Measurements from ENCODE around the gene PALD1.
A peak's percentile ranks its signal among the peaks of the same experiment; 100 is the strongest.

PALD1 gene

GRCh38 chr10:70537398-70538194 lies 59.0 kb downstream of the PALD1 start:
- peak in 1 of 2 donors; percentile 23 for DNase-seq

- DNase-seq, result no peak
Observed at GRCh38 chr10:70538195-70538520, 59.6 kb downstream of the PALD1 start.

DNA sequence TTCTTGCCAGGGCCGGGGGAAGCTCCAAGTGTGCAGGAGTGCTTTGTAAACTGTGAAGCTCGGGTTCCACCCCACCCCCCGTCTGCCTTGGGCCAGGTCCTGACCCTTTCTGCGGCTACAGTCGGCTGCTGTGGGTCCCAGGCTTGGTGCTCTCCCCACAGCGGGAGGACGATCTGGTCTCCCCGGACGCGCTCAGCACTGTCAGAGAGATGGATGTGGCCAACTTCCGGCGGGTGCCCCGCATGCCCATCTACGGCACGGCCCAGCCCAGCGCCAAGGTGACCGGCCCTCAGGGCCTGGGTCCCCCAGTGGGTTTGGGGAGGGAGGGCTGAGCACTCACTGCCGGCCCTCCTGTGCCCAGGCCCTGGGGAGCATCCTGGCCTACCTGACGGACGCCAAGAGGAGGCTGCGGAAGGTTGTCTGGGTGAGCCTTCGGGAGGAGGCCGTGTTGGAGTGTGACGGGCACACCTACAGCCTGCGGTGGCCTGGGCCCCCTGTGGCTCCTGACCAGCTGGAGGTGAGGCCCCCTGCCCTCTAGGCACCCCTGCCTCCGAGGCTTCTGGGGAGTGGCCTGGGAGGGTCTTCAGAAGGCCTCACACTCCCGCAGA lies 60.3 kb downstream of the PALD1 start:
- DNase-seq, result no peak

- no peak for DNase-seq
Observed at GRCh38 chr10:70539471-70539870, 60.9 kb downstream of the PALD1 start.

DNA sequence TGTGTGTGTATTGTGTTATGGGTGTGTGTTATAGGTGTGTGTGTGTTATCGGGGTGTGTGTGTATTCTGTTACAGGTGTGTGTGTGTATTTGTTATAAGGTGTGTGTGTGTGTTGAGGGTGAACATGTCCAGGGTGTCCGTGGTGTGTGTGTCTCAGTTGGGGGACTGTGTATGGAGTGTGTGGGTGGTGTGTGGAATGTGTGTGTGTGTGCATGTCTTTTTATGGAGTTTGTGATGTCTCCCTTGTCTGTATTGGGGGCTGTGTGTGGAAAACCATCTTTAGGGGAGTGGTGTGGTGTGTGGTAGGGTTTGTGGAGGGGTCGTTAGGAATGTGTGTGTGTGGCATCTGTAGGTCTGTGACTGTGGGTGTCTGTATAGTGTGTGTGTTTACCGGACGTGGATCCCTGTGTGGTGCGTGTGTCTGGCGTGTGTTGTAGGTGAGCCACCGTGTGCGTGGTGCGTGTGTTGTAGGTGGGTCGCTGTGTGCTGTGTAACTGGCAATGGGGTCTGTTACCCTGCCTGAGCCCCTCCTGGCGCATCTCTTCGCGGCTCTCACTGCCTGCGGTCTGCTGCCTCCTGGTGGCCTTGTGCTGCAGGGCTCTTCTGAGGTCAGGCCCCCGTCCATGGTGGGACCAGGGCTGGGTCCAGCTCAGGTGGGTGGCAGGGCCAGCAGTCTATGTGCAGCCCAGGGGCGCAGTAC lies 61.7 kb downstream of the PALD1 start:
- DNase-seq, result peak in 1 of 2 donors; percentile 28

DNA sequence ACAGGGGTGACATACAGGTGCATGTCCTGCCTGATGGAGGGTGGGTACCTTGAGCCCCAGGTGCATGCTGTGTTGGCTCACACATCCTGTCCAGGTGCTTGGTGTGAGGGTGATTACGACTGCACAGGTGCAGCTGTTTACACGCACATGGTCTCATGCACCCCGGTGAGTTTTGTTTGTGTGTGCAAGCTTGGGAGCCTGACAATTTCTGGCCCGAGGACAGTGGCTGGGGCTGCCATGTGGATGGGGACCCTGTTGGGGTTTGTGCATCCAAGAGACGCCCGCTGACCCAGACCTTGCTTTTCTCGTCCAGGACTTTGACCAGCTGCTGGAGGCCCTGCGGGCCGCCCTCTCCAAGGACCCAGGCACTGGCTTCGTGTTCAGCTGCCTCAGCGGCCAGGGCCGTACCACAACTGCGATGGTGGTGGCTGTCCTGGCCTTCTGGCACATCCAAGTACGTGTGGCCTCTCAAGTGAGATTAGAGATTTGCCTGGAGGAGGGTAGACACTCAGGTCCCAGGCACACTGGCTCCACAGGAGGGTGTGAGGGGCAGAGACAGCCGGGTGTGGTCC lies 62.3 kb downstream of the PALD1 start:
- DNase-seq, result no peak

DNA sequence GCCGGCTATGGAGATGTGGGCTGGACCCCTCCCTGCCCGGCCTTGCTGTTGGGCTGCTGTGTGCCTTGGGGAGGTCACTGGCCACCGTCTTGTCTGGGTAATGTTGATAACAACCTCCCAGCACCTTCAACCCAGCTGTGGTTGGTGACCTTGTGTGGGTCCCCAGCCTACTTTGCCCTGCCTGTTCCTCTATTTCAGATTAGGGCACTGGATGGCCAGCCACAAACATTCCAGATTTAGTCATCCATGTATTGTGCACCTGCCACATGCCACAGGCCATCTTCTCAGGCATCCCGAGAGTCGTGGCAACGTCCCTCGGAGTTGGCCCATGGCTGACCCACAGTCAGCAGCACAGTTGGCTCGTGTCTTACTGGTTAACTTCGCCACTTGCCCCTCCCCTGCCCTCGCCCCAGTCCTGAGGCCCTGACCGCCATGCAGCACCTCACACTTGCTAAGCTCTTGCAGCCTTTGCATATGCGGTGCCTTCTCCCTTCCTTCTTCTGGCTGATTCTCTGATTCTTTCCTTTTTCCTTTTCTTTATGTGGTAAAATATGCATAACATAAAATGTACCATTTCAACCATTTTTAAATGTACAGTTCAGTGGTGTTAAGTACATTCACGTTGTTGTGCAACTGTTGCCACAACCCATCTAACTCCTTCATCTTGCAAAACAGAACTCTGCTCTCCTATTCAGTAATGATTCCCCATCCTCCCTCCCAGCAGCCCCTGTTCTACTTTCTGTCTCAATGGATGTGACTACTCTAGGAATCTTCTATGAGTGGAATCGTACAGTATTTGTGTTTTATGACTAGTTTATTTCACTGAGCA lies 63.4 kb downstream of the PALD1 start:
- DNase-seq, result no peak

DNA sequence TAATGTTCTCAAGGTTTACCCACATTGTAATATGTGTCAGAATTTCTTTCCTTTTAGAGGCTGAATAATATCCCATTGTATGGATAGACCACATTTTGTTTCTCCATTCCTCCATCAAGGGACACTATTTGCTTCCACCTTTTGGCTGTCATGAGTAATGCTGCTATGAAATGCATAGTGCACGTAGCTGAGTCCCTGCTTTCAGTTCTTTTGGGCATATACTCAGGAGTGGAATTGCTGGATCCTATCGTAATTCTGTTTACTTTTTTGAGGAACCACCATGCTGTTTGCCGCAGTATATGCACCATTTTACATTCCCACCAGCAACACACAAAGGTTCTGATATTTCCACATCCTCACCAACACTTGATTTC lies 64.0 kb downstream of the PALD1 start:
- DNase-seq, result no peak

- DNase-seq, result no peak
Observed at GRCh38 chr10:70543911-70544310, 65.3 kb downstream of the PALD1 start.

DNA sequence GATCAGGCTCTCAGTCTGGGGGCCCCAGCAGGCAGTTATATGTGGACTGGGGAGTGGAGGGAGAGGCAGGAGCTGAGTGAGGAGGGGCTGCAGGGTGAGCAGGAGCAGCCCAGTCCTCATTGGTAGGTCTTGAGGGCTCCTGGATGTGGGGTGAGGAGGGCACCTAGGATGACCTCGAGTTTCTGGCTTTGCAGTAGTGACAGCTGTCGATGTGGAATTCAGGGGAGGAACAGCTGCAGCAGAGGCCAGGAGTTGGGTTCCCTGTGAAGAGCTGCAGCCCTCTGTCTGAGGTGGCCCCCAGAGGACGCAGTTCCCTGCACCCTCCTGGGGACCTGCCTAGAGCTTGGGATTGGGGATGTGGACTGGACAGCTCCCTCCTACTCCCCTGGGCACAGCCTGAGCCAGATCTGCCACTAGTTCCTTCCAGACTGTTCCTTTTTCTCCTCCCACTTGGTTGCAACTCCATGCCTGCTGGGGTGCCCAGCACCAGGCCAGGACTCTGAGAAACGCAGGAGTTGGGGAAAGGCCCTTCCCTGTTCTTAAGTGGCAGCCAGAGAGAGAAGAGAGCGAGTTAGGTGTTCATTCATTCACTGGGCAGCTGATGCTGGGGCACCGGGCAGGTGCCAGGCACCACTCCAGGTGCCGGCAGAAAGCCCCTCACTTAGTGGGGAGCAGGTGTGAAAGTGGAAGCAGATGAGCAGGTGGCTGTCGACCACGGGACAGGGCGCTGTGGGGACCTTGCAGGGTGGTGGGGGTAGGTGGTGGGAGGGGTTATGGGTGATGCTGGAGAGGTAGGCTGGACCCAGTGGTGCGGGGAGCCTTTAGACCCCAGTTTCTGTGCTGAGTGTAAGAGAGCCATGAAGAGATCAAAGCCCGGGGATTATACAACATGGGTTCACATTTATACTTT lies 66.1 kb downstream of the PALD1 start:
- no peak for DNase-seq

- no peak for DNase-seq
Observed at GRCh38 chr10:70546584-70546983, 68.0 kb downstream of the PALD1 start.

DNA sequence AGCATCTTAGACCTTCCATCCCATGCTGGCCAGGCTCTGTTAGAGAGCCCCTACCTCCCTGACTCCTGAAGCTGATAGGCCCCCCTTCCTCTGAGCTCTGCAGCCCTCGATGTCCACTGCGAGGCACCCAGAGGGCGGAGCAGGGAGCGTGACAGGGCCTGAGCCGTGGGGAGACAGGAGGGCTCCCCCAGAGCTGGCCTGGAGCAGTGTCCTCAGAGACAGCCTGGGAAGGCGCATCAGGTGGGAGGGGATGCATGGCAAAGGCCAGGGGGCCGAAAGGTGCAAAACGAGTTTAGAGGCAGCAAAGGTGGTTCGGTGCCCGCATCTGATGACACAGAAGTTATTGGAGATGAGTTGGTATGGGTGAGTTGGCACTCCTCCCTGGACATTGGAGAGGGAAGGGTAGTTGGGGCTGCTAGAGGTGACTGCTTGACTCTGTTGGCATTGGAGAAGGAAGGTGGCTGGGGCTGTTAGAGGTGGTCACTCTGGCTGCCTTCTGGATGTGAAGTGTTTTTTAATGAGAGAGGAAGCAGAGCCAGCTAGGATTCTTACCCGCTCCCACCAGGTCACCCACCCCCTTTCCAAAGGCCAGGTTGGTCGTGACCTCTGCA lies 70.9 kb downstream of the PALD1 start:
- no peak for DNase-seq

GRCh38 chr10:70549962-70550458 lies 71.4 kb downstream of the PALD1 start:
- DNase-seq, result peak; percentile 66 to 78

- no peak for DNase-seq
Observed at GRCh38 chr10:70550459-70550858, 71.9 kb downstream of the PALD1 start.

- no peak for DNase-seq
Observed at GRCh38 chr10:70551466-70551865, 72.9 kb downstream of the PALD1 start.

GRCh38 chr10:70551971-70552422 lies 73.4 kb downstream of the PALD1 start:
- no peak for DNase-seq

DNA sequence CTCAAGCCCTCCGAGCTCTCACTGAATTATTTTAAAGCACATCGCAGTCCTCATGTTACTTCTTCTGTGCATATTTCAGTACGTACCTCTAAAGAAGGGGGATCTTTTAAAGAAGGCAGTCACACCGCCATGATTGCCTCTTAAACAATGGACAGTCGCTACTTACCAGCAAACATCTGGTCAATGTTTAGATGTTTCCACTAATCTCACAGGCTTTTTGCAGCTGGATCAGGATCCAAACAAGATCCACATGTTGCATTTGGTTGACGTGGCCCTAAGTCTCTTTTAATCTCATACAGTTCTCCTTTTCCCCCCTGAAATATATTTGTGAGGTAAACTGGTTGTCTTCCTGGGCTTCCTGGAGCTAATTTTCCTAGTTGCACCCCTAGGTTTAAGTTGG lies 74.0 kb downstream of the PALD1 start:
- no peak for DNase-seq

DNA sequence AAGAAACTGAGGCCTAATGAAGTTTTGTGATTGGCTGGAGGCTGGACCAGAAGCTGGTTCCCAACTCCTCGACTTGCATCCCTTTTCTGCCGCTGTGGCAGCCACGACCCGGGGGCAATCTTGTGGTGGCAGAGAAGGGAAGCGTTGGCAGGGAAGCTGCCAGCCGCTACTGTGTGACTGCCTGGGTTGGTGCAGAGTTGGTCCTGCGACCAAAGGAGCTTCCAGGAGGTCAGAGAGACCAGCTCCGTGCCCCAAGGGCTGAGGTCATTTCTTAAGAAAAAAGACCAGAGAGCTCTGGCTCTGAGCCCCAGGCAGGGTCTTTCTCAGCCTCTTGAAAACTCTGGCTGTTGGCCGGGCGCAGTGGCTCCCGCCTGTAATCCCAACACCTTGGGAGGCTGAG lies 76.8 kb downstream of the PALD1 start:
- no peak for DNase-seq

- no peak for DNase-seq
Observed at GRCh38 chr10:70557086-70557845, 78.7 kb downstream of the PALD1 start.

- DNase-seq, result no peak
Observed at GRCh38 chr10:70557876-70558275, 79.3 kb downstream of the PALD1 start.

Data from CD4-positive, alpha-beta T cell treated with Interferon alpha-2 for 1 hour (primary cell).